NCI-H2171 (cell line): ENCODE data around the gene PTPRD.

Experiments
- DNase-seq: peaks from one replicate; lab custom pipeline; 2025; lab: John Stamatoyannopoulos, UW

PTPRD gene

GRCh38 chr9:8683496-8683895 lies 1929.3 kb downstream of the PTPRD start:
- DNase-seq = no peak

DNA sequence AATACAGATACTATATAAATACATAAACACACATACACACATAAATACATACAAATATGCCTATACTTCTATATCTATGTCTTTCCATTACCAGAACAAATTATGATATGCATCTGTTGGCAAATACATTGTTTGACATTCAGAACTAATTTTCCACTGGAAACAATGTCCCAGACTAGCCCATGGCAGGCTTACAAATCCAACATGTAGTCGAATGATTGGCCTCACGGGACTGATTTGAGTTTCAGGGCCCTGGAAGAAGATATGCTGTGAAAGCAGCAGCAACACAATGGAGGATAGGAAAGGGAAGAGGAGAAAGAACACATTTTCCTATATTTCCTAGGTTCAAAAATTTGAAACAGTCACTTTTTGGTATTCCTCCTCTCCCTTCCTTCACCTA lies 1932.1 kb downstream of the PTPRD start:
- DNase-seq = no peak

DNA sequence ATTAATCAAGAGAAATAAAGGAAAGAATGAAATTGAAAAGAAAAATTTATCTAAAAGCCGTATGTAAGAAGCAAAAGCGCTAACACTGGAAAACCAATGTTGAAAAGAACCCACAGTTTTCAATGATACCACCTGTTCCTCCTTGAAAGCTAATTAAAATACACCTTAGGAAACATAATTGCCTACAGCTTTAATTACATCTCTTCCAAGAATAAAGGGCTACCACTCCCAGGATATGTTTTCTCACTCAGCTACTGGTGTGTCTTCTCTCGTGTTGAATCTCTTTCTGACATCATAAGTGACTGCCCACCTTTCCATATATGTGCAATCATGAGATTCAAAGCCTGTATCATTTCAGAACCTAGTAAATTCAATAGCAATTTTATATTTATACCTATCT lies 1932.6 kb downstream of the PTPRD start:
- no peak for DNase-seq

GRCh38 chr9:8679371-8679822 lies 1933.4 kb downstream of the PTPRD start:
- DNase-seq = no peak

- DNase-seq = no peak
Measured at GRCh38 chr9:8677741-8678140, 1935.1 kb downstream of the PTPRD start.

- no peak for DNase-seq
Measured at GRCh38 chr9:8674536-8674935, 1938.3 kb downstream of the PTPRD start.

GRCh38 chr9:8673830-8674229 lies 1939.0 kb downstream of the PTPRD start:
- no peak for DNase-seq

DNA sequence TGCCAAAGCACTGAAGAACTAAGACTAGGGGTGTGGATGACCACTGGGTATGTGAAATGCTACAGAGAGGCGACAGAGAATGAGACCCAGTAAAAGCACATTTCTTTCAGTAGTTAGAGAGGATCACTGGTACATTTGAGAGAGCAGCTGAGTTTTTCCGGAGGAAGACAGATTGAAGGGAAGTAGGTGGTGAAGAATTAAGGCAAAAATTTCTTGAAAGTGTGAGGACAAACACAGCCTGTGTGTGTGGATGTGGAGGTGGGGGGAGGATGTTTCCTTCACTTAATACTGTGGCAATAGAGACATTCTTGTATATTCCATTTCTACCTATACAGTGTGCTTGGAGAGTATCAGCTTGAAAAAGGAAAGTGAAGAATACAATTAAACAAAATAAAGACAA lies 1942.1 kb downstream of the PTPRD start:
- no peak for DNase-seq

DNA sequence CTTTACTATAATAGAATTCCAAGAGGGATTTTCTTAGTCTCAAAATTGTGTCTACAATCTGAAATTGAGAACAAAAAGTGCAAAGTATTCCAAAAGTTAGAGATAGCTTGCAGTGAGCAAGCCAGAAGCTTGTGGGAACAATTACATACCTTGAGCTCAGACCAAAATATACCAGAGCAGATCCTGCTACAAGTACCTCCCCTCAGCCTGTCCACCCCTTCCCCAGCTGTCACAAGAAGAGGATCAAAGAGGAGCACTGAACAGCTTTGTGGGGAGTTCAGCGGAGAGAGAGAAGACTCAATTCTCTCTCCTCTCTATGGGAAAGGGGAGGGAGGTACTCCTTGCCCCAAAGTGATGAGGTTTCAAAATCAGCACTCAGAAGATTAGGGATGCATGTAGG lies 1944.1 kb downstream of the PTPRD start:
- no peak for DNase-seq

GRCh38 chr9:8668231-8668630 lies 1944.6 kb downstream of the PTPRD start:
- no peak for DNase-seq

GRCh38 chr9:8666060-8666459 lies 1946.7 kb downstream of the PTPRD start:
- DNase-seq = no peak

DNA sequence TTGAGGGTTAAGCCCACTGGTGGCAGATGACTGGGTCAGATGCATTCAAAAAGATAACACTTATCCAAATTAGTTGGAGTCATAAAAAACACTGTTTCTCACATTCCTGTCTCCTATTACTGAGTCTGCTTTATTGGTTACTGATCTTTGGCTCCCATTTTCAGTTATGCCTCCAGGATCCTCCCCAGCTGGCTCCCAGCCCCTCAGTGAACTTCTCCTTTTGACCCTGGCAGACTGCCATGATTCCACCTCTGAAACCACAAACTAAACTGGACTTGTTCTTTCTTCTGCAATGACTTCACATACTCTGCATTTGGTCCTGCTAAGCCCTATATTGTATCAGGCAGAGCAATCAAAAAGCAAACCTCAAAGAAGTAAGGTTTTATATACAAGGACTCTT lies 1952.4 kb downstream of the PTPRD start:
- DNase-seq = peak; percentile 4

DNA sequence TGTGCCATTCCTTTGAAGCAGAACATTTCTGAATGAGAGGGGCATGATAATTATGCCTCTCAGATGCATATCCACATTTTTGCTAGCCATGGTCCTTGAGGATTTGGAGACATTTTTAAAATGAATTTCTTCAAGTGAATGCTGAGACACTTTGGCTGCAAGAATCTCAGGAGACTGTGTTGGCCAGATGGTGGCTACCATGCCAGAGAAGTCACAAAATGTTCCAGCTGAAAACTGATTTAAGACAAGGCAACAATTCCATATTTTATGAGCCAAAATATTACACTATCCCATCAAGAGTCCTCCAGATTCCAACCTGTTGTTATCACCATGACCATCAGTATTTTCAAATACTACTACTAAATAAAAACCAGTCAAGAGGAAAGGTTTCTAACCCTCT lies 1953.7 kb downstream of the PTPRD start:
- no peak for DNase-seq

DNA sequence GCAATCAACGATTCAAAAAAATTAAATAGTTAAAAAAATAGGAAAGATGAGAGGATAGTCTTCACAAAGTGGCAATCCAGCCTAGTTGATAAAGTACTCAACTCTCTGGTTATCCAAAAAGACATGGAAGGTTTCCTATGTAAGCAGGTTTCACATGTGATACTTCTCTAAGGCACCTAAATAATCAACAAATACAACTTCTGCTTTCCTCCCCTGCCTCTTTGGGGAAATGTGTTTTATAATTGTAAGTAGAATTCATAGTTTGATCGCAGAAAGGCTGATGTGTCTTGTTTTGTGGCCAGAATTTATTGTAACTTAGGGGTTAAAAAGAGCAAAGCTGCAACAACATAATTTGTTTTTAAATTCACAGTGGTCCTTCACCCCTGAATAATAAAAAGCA lies 1957.7 kb downstream of the PTPRD start:
- no peak for DNase-seq

- DNase-seq = no peak
Measured at GRCh38 chr9:8653855-8654254, 1958.9 kb downstream of the PTPRD start.

DNA sequence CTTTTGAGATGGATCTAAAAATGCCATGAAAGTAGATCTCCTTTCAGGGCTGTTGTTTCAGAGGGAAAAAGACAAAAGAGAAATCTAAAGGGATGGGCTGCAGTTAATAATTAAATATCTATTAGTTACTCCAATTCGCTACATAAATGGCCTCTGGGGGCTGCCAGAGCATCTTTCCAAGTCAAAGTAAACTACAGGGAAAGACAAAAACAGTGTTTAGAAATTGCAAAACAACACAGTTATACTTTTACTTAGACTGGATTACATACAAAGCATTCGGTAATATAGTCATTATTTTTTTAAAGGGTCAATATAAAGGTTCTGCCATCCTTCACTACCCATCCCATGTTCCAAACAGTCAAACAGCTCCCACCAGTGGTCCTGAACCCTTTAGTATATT lies 1959.7 kb downstream of the PTPRD start:
- DNase-seq = no peak

DNA sequence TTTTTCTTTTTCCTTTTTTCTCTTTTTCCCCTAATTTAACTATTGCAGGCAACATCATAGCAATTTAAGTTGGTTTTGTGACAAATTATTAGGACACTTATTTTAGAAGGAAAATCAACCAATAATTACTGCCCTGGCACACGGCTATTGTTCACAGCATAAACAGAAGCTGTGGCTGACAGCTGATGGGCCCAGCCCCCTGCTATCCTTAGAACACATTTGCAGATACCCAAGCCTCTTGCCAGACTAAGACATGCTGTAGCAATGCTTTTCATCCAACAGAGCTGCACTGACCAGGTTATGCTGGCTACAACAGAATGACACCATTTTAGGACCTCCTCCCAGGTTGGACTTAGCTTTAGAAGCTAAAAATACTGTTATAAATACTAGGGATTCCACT lies 1960.5 kb downstream of the PTPRD start:
- DNase-seq = no peak

DNA sequence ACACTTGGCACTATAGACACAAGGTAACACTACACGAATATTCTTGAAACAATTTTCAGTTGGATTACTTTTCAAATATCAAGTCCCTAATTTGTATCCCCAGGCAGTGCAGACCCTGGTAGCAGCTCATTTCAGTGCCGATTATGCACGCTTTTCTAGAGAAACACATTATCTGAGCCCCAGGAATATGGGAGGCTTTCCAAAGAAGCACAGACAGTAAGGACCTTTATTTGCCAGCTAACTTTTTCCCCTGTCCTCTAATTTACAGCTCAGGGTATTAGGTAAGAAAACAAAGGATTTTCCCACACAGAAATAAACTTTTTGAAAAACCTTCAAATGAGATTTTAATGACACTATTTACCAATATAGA lies 1961.0 kb downstream of the PTPRD start:
- no peak for DNase-seq

DNA sequence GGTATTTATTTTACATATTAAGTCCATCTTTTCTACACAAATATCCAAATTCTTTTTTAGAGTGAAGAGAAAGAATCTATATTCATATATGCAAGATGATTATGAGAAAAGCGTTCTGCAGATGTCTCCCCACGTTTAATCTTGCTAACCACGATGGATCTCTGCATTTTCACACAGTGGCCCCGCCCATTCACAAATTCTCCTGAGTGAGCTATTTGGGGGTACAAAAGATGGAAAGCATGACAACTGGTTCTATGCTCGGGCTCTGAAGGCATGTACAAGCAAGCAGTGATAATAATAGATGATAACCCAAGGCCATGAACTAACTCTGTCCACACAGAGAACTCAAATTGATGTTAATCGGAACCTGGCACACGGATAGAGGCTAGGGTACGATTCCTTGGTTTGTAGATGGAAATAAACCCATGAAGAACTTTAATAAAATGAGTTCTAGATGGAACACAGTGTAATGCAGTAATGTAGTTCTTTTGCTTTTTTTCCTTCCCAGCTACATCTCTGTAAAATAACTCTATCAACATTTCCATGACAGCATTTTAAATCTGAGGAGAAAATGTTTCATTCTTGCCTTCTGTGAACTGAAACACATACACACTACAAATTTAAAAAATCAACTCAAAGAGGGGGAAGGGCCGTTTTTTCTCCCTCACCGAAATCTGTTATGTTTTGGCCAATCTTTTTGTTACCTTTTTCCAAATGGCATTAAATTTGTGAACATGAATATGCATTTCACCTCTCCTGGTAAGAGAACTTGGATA lies 1961.5 kb downstream of the PTPRD start:
- no peak for DNase-seq

GRCh38 chr9:8649807-8650206 lies 1963.0 kb downstream of the PTPRD start:
- DNase-seq = no peak

GRCh38 chr9:8649160-8649559 lies 1963.6 kb downstream of the PTPRD start:
- no peak for DNase-seq

GRCh38 chr9:8648271-8648845 lies 1964.4 kb downstream of the PTPRD start:
- DNase-seq = no peak

GRCh38 chr9:8647824-8648223 lies 1965.0 kb downstream of the PTPRD start:
- no peak for DNase-seq

DNA sequence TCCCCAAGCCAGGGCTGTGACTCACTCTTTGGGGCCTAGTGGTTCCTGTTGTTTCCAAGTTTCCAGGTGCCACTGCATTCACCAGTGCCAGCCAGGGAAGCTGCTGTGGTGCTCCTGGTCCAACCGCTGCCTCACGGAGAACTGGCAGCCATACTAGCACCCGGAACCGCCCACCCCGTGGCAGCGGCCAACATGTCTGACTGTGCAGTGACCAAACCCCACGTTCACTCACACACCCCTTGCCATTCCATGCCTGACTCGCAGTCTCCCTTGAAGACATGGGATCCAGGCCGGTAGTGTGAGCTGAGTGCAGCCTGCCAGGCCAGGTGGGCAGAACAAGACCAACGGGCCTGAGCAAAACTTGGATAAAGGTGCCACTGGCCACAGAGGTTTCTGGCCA lies 1968.2 kb downstream of the PTPRD start:
- DNase-seq = no peak
